ENCODE measurements around the gene DBH. TPM values are rescaled to one million over a fixed set of nuclear protein-coding genes. Genes with fewer than 3 reads are reported as not detected.

Gene DBH
- polyA plus RNA-seq, 1 donor: 0.66 TPM

DNA sequence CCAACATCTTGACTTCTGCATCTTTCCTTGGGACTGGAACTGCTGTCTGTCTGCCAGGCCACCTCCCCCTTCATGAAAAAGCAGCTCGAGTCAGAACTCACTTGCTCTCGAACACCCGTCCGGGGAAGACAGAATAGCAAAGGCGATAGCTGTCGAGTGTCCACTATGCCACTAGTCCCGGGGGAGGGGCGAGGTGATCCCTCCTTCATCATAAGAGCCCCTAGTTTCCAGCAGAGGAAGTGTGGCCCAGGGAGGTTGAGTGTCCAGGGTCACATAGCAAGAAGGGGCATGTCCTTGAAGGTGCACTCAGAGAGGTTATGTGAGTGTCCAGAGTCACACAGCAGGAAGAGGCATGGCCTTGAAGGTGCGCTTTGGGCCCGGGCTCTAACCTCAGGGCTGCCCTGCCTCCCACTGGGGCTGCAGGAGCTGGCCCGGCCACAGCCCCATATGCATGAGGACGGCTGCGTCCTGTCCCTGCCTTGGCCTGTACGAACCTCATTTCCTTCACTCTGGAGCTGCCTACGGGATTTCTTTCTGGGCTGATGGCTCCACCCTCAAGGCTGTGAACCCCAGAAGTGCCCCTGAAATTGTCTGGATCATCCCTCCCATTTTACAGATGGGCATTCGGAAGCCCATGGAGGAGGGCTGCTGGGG, 6.7 kb downstream of the DBH start:
- no peaks in the 10 kb centered on the region for H3K4me1 ChIP-seq (ENCODE audit: control insufficient read depth, insufficient read depth, low read length)
- WGBS (ENCODE audit: insufficient coverage, low lambda C conversion rate): no CpG with 5 or more reads among the region's 16 CpGs
- H3K36me3 ChIP-seq (ENCODE audit: control insufficient read depth, insufficient read depth, low read length): no peaks in the 10 kb centered on the region
- DNase-seq: no peak
- H3K9me3 ChIP-seq (ENCODE audit: control insufficient read depth, low read depth, low read length): no peaks in the 10 kb centered on the region
- H3K27me3 ChIP-seq (ENCODE audit: control insufficient read depth, insufficient read depth, low read length): peaks cover under 1% of the 10 kb centered on the region
- H3K4me3 ChIP-seq (ENCODE audit: low read length): no peak overlapping the region
- no peak overlapping the region for H3K27ac ChIP-seq (ENCODE audit: low read length)

DNA sequence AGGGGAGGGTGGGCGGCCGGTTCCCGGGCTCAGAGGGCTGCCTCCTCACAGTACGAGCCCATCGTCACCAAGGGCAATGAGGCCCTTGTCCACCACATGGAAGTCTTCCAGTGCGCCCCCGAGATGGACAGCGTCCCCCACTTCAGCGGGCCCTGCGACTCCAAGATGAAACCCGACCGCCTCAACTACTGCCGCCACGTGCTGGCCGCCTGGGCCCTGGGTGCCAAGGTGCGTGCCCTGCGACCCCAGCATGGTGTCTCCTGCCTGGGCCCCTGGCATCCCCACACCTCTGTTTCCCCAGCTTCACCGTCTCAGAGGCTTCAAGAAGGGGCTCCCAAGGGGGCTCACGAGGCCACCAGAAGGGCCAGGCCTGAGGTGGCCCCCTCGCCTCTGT, 7.2 kb downstream of the DBH start:
- Histone ChIP-seq H3K27me3 (ENCODE audit: control insufficient read depth, insufficient read depth, low read length) (no peaks in the 10 kb centered on the region), H3K4me3 (ENCODE audit: low read length) (no peak overlapping the region), H3K4me1 (ENCODE audit: control insufficient read depth, insufficient read depth, low read length) (no peaks in the 10 kb centered on the region), H3K36me3 (ENCODE audit: control insufficient read depth, insufficient read depth, low read length) (no peaks in the 10 kb centered on the region), H3K9me3 (ENCODE audit: control insufficient read depth, low read depth, low read length) (no peaks in the 10 kb centered on the region), H3K27ac (ENCODE audit: low read length) (no peak overlapping the region)
- no peak for DNase-seq
- no CpG with 5 or more reads among the region's 20 CpGs for WGBS (ENCODE audit: insufficient coverage, low lambda C conversion rate)

DNA sequence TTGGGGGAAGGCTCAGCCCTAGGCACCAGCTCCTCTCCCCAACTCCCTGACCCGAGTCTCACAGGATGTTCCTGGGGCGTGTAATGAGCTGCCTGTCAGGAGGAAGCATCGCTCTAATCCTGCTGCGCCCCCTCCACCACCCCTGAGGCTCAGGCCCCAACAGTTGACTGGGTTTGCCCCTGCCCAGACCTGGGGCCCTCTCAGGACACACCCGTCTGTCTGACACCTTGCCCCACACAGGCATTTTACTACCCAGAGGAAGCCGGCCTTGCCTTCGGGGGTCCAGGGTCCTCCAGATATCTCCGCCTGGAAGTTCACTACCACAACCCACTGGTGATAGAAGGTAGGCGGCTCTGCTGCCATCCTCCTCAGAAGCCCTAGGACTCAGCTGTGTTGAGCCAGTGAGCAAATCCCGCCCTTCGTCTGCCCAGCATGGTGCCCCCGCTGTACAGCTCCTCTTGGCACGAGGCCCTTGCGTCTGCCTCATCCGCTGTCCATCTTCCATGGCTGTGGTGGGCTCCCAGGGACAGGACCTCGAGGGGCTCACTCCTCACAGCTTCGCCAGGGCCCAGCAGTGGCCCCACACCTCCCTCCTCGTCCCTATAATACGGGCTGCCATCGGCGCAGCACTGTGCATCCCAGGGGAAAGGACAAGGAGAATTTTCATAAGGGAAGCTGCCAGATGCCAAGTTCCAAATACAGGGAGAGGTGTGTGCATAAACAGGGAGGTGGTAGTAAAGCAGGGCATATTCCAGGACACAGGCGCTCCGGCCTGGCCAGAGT, 8.0 kb downstream of the DBH start:
- Histone ChIP-seq H3K9me3 (ENCODE audit: control insufficient read depth, low read depth, low read length) (no peaks in the 10 kb centered on the region), H3K27me3 (ENCODE audit: control insufficient read depth, insufficient read depth, low read length) (no peaks in the 10 kb centered on the region), H3K4me1 (ENCODE audit: control insufficient read depth, insufficient read depth, low read length) (no peaks in the 10 kb centered on the region), H3K27ac (ENCODE audit: low read length) (no peak overlapping the region), H3K36me3 (ENCODE audit: control insufficient read depth, insufficient read depth, low read length) (no peaks in the 10 kb centered on the region), H3K4me3 (ENCODE audit: low read length) (no peak overlapping the region)
- WGBS (ENCODE audit: insufficient coverage, low lambda C conversion rate): no CpG with 5 or more reads among the region's 23 CpGs
- DNase-seq: no peak

DNA sequence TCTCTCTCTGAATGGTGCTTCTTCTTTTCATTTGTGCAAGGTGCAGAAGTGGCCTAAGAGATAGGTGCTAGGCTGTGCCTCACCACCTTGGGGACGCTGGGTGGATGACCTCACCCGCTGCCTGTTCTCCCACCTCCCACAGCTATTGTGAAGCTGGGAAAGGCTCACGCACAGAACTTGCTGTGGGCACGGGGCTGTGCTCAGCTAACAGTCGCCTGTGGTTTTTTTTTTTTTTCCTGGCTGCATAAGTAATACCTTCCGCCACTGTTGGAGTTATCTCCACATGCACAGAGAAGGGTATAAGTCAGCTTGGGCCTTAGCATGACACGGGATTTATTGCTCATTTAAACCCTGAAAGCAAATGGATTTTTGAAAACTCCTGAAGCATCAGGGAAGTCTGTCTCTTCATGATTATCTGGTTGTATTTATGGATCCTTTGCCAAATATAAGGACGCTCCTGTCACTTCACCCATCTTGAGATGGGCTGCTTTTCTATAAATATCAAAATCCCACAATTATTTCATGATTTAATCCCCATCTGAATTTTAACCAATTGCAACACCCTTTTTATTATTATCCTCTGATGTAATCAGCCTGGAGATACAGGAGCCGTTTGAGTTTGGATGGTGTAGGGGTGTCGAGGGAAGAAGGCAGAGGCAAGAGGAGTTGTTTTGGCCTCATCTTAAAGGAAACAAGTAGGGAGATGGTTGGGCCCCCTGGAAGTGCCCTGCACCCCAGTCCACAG, 9.0 kb downstream of the DBH start:
- Histone ChIP-seq H3K36me3 (ENCODE audit: control insufficient read depth, insufficient read depth, low read length) (no peaks in the 10 kb centered on the region), H3K4me1 (ENCODE audit: control insufficient read depth, insufficient read depth, low read length) (no peaks in the 10 kb centered on the region), H3K27me3 (ENCODE audit: control insufficient read depth, insufficient read depth, low read length) (peaks cover 4% of the 10 kb centered on the region), H3K27ac (ENCODE audit: low read length) (no peak overlapping the region), H3K4me3 (ENCODE audit: low read length) (no peak overlapping the region), H3K9me3 (ENCODE audit: control insufficient read depth, low read depth, low read length) (no peaks in the 10 kb centered on the region)
- DNase-seq: no peak
- WGBS (ENCODE audit: insufficient coverage, low lambda C conversion rate): 88% methylated on average over 1 of the region's 10 CpGs

DNA sequence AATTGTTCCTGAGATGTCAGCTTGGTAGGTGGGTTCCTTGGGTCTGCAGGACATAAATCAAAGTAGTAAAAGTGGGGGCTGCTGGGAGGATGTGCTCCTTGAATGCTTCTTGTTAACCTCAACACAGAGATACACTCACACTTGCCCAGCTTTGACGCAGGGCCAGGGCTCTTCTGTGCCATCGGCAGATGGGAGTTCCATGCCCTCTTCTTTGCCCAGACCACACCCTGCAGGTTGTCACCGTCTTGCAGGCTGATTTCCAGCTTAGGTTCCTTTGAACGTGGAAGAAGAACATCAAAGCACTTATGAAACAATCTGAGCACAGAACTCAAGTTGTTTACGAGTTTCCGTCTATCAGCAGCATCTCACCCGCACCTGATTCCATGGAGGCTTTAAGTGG, 11.0 kb downstream of the DBH start:
- Histone ChIP-seq H3K27me3 (ENCODE audit: control insufficient read depth, insufficient read depth, low read length) (peaks cover 4% of the 10 kb centered on the region), H3K36me3 (ENCODE audit: control insufficient read depth, insufficient read depth, low read length) (no peaks in the 10 kb centered on the region), H3K4me3 (ENCODE audit: low read length) (no peak overlapping the region), H3K27ac (ENCODE audit: low read length) (no peak overlapping the region), H3K9me3 (ENCODE audit: control insufficient read depth, low read depth, low read length) (no peaks in the 10 kb centered on the region), H3K4me1 (ENCODE audit: control insufficient read depth, insufficient read depth, low read length) (no peaks in the 10 kb centered on the region)
- WGBS (ENCODE audit: insufficient coverage, low lambda C conversion rate): 60% methylated on average over 1 of the region's 7 CpGs
- no peak for DNase-seq

DNA sequence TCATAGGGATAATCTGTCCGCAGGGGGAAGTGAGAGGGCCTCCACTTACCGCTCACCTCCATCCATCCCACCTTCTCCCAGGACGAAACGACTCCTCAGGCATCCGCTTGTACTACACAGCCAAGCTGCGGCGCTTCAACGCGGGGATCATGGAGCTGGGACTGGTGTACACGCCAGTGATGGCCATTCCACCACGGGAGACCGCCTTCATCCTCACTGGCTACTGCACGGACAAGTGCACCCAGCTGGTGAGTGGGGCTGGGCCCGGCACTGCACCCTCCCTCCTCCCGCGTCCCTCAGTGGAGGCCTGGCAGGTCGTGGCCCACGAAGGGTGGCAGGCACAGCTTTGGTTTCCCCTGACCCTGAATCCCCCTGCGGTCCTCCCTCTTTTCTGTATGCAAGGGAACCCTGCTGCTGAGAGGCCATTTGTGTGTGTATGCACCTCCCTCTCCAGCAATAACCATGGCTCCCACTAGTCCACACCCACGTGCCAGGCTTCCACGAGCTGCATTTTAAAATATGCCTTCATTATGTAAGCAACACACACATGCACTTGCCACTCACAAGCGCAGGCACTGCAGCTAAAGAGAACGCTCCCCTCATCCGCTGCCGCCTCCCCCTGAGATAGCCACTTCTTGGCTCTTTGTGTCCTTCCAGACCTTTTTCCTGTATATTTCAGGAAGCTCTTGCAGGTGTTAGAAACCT, 11.8 kb downstream of the DBH start:
- 90% methylated on average over 2 of the region's 25 CpGs for WGBS (ENCODE audit: insufficient coverage, low lambda C conversion rate)

DNA sequence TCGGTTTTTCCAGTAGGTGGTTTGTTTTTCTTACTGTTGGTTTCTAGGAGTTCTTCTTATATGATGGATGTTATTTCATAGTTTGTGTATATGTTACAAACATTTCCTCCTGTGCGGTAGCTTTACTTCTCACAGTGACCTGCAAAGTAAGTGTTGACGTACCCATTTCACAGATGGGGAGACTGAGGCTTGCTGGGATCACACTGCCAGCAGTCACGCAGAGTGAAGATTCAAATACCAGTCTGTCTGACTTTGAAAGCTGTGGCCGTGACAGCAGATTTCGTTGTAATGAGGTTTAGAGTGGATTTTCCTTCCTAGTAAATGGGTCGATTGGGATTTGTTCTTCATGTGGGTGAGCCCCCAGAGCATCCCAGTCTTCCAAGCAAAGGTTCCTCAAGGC, 13.0 kb downstream of the DBH start:
- Histone ChIP-seq H3K4me1 (ENCODE audit: control insufficient read depth, insufficient read depth, low read length) (no peaks in the 10 kb centered on the region), H3K9me3 (ENCODE audit: control insufficient read depth, low read depth, low read length) (no peaks in the 10 kb centered on the region), H3K27me3 (ENCODE audit: control insufficient read depth, insufficient read depth, low read length) (peaks cover 4% of the 10 kb centered on the region), H3K27ac (ENCODE audit: low read length) (no peak overlapping the region), H3K4me3 (ENCODE audit: low read length) (no peak overlapping the region), H3K36me3 (ENCODE audit: control insufficient read depth, insufficient read depth, low read length) (no peaks in the 10 kb centered on the region)
- DNase-seq: no peak
- no CpG with 5 or more reads among the region's 7 CpGs for WGBS (ENCODE audit: insufficient coverage, low lambda C conversion rate)

More for the DNA sequence above, 11.8 kb downstream of the DBH start:
- peaks cover 4% of the 10 kb centered on the region for H3K27me3 ChIP-seq (ENCODE audit: control insufficient read depth, insufficient read depth, low read length)
- no peaks in the 10 kb centered on the region for H3K36me3 ChIP-seq (ENCODE audit: control insufficient read depth, insufficient read depth, low read length)
- no peak overlapping the region for H3K4me3 ChIP-seq (ENCODE audit: low read length)
- DNase-seq: no peak
- no peaks in the 10 kb centered on the region for H3K9me3 ChIP-seq (ENCODE audit: control insufficient read depth, low read depth, low read length)
- no peaks in the 10 kb centered on the region for H3K4me1 ChIP-seq (ENCODE audit: control insufficient read depth, insufficient read depth, low read length)
- H3K27ac ChIP-seq (ENCODE audit: low read length): no peak overlapping the region

DNA sequence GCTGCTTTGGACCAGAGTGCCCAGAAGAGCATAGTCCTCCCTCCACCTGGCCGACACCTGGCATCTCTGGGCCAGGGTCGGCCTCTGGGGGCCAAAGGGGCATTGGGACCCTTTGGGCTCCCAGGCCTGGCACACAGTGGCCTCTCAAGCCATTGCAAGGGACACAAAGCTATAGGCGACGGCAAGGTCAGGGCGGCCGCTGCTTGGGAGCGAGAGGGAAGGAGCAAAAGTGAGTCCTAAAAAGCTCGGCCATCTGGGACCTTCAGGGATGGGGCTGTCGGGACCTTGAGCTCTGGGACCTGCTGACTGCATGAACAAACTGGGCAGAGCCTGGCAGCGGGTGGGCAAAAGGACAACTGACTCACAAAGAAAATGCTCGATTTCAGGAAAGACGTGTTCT, 13.9 kb downstream of the DBH start:
- H3K4me1 ChIP-seq (ENCODE audit: control insufficient read depth, insufficient read depth, low read length): no peaks in the 10 kb centered on the region
- no peak for DNase-seq
- H3K9me3 ChIP-seq (ENCODE audit: control insufficient read depth, low read depth, low read length): peaks cover 3% of the 10 kb centered on the region
- no peaks in the 10 kb centered on the region for H3K36me3 ChIP-seq (ENCODE audit: control insufficient read depth, insufficient read depth, low read length)
- 92% methylated on average over 4 of the region's 12 CpGs for WGBS (ENCODE audit: insufficient coverage, low lambda C conversion rate)
- no peak overlapping the region for H3K27ac ChIP-seq (ENCODE audit: low read length)
- no peak overlapping the region for H3K4me3 ChIP-seq (ENCODE audit: low read length)
- peaks cover 10% of the 10 kb centered on the region for H3K27me3 ChIP-seq (ENCODE audit: control insufficient read depth, insufficient read depth, low read length)

DNA sequence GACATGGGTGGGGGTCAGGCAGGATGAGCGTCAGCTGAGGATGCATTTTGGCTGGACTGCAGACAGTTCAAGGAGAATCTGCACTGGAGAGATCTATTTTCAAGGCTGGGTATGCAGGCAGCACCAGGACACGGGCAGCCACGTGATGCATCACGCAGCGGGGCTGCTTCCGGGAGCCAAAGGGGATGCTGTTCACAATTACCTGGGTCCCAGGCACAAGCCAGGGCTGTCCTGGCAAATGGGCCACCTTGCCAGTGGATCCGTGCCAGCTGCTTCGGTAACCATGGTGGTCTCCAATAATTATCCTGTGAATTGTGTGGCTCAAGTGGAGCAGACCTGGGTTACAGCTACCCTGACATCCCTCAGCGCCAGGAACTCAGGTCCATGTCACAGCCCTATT, 17.5 kb downstream of the DBH start:
- no peak for DNase-seq
- Histone ChIP-seq H3K4me3 (ENCODE audit: low read length) (no peak overlapping the region), H3K27me3 (ENCODE audit: control insufficient read depth, insufficient read depth, low read length) (peaks cover 45% of the 10 kb centered on the region), H3K27ac (ENCODE audit: low read length) (no peak overlapping the region), H3K36me3 (ENCODE audit: control insufficient read depth, insufficient read depth, low read length) (no peaks in the 10 kb centered on the region), H3K4me1 (ENCODE audit: control insufficient read depth, insufficient read depth, low read length) (peaks cover 5% of the 10 kb centered on the region), H3K9me3 (ENCODE audit: control insufficient read depth, low read depth, low read length) (peaks cover 8% of the 10 kb centered on the region)
- WGBS (ENCODE audit: insufficient coverage, low lambda C conversion rate): 100% methylated on average over 1 of the region's 9 CpGs
